HG02759 (cell line): ENCODE data around the gene FNIP1.
"Not testable (repeated sequence)": the region's sequence is repeated elsewhere in the genome, so short reads cannot be mapped to it uniquely, and the experiment has no call there.

ENCODE experiments used
- ATAC-seq: cut with Tn5 transposase; IDR thresholded peaks from one replicate; pipeline ENCODE4 v1.9.1; 2021; ENCODE audit warnings: mild to moderate bottlenecking, moderate library complexity; ENCODE audit not compliant: unreplicated experiment

The FNIP1 gene

DNA sequence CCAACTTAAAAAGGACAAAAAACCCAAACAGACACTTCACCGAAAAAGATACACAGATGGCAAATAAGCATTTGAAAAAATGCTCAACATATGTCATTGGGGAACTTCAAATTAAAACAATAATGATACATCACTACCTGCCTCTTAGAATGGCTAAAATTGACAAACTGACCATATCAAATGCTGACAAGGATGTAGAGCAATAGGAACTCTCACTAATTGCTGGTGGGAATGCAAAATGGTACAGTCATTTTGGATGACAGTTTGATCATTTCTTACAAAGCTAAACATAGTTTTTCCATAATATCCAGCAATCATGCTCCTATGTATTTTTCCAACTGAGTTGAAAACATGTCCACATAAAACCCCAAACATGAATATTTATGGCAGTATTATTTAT is 102.9 kb downstream of the FNIP1 start:
- no peak for ATAC-seq

GRCh38 chr5:131685516-131686171 is 111.2 kb downstream of the FNIP1 start:
- ATAC-seq: no peak

- no peak for ATAC-seq
Measured at GRCh38 chr5:131684595-131684994, 112.2 kb downstream of the FNIP1 start.

GRCh38 chr5:131684051-131684450 is 112.8 kb downstream of the FNIP1 start:
- no peak for ATAC-seq

DNA sequence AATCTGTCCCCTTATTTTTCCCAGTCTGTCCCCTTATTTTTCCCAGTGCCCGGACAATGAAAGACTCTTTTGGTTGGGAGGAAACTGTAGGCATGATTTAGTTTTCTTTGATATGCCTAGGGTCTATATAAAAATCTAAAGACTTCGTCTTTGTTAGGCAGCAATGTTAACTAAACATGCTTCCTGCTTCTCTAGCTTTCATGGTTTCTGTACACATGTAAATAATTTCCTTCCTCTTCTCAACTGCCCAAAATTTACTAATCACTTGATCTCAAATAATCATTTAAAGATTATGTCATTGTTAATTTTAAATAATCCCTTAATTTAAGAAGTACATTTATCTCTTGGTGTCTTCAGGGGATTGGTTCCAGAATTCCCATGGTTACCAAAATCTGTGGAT is 114.0 kb downstream of the FNIP1 start:
- no peak for ATAC-seq

GRCh38 chr5:131682175-131682574 is 114.6 kb downstream of the FNIP1 start:
- no peak for ATAC-seq

DNA sequence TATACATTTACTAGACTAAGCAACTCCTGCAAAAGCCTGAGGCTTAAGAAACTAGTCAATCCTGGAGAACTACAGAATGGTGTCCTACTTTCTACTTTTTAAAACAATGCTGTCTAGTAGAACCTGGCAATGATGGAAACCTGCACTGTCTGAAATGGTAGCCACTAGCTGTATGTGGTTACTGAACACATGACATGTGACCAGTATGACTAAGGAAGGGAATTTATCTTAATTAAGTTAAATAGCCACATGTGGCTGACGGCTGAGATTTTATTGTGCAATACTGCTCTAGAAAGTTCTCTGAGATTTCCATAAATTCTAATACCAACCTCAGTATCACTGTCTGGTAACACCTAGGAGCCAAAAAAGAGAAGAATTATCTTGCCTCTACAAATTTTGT is 116.9 kb downstream of the FNIP1 start:
- no peak for ATAC-seq

DNA sequence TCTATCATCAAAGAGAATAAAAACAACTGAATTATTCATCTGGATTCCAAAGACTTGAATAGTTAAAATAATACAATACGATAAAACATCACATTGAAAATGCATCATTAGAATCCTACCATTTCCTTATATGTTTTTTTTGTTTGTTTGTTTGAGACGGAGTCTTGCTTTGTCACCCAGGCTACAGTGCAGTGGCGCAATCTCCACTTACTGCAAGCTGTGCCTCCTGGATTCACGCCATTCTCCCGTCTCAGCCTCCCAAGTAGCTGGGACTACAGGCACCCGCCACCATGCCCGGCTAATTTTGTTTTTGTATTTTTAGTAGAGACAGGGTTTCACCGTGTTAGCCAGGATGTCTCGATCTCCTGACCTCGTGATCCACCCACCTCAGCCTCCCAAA is 118.5 kb downstream of the FNIP1 start:
- ATAC-seq: not testable (repeated sequence)

DNA sequence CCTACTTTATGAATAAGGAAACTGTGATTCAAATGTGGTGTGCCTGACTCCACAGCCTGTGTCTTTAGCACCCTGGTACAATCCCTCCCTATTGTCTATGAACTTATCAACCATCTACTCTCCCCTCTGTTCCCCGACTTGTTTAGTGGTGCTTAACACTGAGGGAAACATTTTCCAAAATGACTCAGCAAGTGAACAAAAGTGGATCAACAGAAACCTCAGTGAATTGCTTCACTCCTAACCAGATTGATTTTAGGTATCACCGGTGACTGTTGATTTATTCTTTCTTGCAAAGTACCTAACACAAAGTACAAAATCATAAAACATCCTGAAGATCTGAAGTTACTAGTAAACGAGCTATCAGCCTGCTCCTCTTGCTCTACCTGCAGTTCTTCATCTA is 119.7 kb downstream of the FNIP1 start:
- ATAC-seq: no peak

GRCh38 chr5:131672776-131673175 is 124.0 kb downstream of the FNIP1 start:
- ATAC-seq: peak; percentile 39

GRCh38 chr5:131671994-131672655 is 124.7 kb downstream of the FNIP1 start:
- ATAC-seq: no peak

DNA sequence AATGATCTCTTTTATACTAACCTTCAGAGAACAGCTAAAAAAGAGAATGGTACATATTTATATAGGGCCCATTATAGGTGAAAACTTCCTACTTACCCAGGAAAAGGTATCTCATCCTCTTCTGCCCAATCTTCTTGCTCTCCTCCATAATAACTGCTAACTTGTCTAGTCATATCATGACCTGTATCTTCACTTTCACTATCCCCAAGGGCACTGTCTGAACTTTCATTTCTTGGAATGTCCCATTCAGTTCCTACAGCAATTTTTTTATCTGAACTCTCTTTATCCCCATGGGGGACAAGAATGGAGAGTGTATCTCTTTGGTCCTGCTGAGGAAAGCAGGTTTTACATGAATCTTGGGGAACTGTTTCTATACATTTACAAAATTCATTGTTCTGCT is 125.4 kb downstream of the FNIP1 start:
- ATAC-seq: peak; percentile 53

DNA sequence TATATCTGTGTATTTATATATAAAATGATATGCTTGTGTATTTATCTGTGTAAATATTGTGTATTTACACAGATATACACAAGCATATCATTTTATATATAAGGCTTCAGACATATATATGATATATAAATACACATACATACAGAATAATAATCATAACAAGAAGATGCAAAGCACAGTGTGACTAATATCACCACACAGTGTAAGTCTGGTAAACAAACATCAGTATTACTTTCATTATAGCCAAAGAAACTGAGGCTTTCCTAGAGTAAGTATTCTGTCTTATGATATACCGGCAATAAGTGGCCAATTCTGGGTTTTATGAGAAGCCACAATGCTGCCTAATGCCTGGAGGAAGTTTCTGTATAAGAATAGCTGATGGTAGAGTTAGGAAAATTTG is 131.9 kb downstream of the FNIP1 start:
- no peak for ATAC-seq

DNA sequence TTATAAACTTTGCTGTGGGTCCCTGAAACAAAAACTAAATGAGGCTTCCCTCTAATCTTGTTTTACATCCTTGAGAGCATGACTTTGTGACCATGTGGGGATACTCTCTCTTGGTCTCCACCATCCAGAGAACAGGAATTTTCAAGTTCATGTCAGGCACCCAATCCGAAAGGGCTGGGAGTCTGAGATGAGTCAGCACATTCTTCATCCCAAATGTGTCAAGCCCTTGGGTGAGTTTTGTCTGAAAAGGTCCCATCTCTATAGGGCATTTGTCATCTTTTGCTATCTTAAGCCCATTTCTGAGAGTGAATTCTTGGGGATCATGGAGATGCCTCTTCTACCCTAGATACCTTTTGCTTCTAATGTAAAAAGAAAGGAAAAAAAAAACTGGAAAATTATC is 134.9 kb downstream of the FNIP1 start:
- no peak for ATAC-seq

GRCh38 chr5:131659841-131660240 is 137.0 kb downstream of the FNIP1 start:
- no peak for ATAC-seq

- no peak for ATAC-seq
Measured at GRCh38 chr5:131659290-131659689, 137.5 kb downstream of the FNIP1 start.

DNA sequence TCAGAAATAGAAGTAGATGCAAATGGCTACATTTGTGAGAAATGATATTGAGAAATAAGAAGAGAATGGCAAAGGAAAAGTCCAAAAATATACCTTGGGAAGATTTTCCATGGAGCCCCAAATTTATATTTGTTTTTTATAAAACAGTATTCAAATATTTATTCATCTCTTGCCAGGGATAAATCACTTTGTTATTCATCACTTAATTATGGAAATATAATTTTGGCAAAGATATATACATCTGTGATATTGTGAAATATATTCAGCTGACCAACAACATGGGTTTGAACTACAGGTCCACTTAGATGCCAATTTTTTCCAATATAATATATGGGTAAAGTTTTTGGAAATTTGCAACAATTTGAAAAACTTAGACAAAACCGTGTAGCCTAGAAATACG is 142.0 kb downstream of the FNIP1 start:
- no peak for ATAC-seq

DNA sequence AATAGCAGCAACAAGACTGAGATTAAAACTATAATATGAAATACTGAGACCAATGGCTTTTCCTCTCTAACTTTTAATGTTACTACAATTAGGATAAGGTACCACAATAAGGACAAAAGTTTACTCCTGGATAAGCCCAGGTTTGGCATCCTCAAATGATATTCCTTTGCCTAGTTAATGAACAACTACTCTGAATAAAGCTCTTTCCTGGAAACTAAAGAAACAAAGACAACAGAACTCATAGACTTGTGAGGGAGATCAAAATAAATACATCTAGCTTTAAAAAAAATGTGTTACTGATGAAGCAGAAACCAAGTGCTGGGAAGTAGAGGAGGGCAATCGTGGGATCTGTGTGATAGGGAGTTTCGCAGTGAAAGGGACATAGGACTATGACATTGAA is 142.5 kb downstream of the FNIP1 start:
- ATAC-seq: no peak

- ATAC-seq: no peak
Measured at GRCh38 chr5:131649161-131649560, 147.7 kb downstream of the FNIP1 start.

DNA sequence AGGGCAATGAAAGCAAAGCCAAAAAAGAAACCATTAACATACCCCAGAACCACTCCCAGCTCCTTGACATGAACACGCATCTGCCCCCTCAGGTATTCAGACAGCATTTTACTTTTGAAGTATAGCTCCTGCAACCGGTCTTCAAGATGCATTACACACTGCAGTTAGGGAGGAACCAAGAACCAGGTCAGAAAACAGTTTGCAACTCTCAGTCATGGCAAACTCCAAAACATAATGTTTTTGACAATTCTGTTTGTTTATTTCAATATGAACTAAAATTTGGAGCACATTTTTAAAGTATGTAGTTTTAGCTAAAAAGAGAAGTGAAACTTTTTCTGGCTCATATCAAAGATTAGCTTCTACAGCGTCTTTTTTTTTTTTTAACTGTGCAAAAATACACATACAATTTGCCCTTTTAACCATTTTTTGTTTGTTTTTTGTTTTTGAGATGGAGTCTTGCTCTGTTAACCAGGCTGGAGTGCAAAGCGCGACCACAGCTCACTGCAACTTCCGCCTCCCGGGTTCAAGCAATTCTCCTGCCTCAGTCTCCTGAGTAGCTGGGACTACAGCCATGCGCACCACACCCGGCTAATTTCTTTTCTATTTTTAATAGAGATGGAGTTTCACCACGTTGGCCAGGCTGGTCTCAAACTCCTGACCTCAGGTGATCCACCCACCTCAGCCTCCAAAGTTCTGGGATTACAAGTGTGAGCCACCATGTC is 149.6 kb downstream of the FNIP1 start:
- ATAC-seq: peak; percentile 85

DNA sequence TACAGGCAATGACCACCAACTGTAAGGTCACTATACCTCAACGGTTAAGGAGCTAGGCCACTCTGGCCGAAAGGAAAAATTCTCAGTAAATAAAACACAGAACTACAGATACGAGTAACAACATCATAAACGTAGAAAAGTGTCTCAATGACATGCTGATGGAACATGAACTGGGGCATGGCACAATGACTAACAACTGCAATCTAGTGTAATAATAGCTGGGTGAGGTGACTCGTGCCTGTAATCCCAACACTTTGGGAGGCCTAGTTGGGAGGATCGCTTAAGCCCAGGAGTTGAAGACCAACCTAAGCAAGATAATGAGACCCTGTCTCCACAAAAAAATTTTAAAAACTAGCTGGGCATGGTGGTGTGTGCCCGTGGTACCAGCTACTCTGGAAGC is 152.0 kb downstream of the FNIP1 start:
- ATAC-seq: no peak

DNA sequence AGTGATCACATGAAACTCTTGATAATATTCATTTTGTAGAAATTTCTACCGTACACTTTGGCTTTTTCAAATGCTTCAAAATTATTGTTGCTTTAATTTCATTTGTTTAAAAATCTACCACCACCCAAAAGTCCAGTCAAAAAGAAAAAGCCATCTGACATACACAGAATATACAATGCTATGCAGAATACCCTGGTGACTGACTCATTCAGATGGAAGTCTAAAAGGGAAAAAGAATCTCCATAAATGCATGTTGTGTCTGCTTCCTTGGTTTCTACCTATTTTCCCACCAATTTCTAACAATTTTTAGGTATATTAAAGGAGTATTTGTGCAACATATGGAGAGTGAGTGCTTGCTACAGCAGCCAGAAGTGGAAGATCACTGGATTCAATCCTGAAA is 152.4 kb downstream of the FNIP1 start:
- ATAC-seq: no peak
